Measurements from ENCODE around the gene U2AF2. TPM values are rescaled to one million over a fixed set of nuclear protein-coding genes. Genes with fewer than 3 reads are reported as not detected.
A peak's percentile ranks its signal among the peaks of the same experiment; 100 is the strongest.

Gene U2AF2
- total and polyA plus RNA-seq, 2 experiments from 2014 or later, result 73.1 to 233 TPM

- TF ChIP-seq CTCF (conservative IDR thresholded peaks at IDR 0.05; ENCODE audit: low read depth in 2 of 2), result no peak
- no peak for TF ChIP-seq NANOG (IDR thresholded peaks at IDR 0.05; ENCODE audit: borderline replicate concordance)
- no peak for TF ChIP-seq CREB1 (CRISPR knock-in tag; IDR thresholded peaks at IDR 0.05; ENCODE audit: low read depth)
- TF ChIP-seq STAT1 (IDR thresholded peaks at IDR 0.05; ENCODE audit: unreplicated experiment), result no peak
Measured at GRCh38 chr19:55673889-55674288, 19.1 kb downstream of the U2AF2 start (continued).

- peak overlapping the region; percentile 96 for H3K4me3 ChIP-seq
- Mint-ChIP-seq H3K36me3 (ENCODE audit: low read depth) (peaks cover 67% of the 10 kb centered on the region), H3K9me3 (peaks cover 4% of the 10 kb centered on the region; the same call in 2 of the 3 replicates), H3K4me1 (peaks cover 40% of the 10 kb centered on the region), H3K27me3 (ENCODE audit: insufficient read depth, low read depth, poor library complexity) (peaks cover 39% of the 10 kb centered on the region), H3K4me3 (peak overlapping the region; percentile 96), H3K27ac (peak overlapping the region; percentile 96)
- H3K36me3 ChIP-seq (ENCODE audit: insufficient read depth), result peaks cover 15% of the 10 kb centered on the region
- H3K4me1 ChIP-seq (ENCODE audit: insufficient read depth), result peaks cover 32% of the 10 kb centered on the region
- H3K9me2 ChIP-seq (ENCODE audit: insufficient read depth), result no peaks in the 10 kb centered on the region
- DNase-seq (ENCODE audit: low spot score) (no peak), ATAC-seq (peak; percentile 15)
- peak overlapping the region; percentile 88 for H3K27ac ChIP-seq (ENCODE audit: low read depth)
- peaks cover 59% of the 10 kb centered on the region for H3K79me2 ChIP-seq (replicated peaks; ENCODE audit: insufficient read depth)
- peaks cover 42% of the 10 kb centered on the region for H3F3A ChIP-seq (replicated peaks; ENCODE audit: low read depth)
- H3K27me3 ChIP-seq (ENCODE audit: insufficient read depth), result no peaks in the 10 kb centered on the region
- H3K4me2 ChIP-seq, result peak overlapping the region; percentile 86
- TF ChIP-seq ZNF114 (CRISPR knock-in tag; IDR thresholded peaks at IDR 0.05) (no peak), CREB1 (CRISPR knock-in tag; IDR thresholded peaks at IDR 0.05; ENCODE audit: low read depth) (no peak), STAT1 (IDR thresholded peaks at IDR 0.05; ENCODE audit: unreplicated experiment) (no peak), NANOG (IDR thresholded peaks at IDR 0.05; ENCODE audit: borderline replicate concordance) (no peak)
- no peak overlapping the region for H2AFZ ChIP-seq
- peaks cover 41% of the 10 kb centered on the region for H4K20me1 ChIP-seq (replicated peaks; ENCODE audit: insufficient read depth)
Measured at GRCh38 chr19:55674459-55674840, 19.6 kb downstream of the U2AF2 start.

- H4K20me1 ChIP-seq (replicated peaks; ENCODE audit: insufficient read depth), result peaks cover 38% of the 10 kb centered on the region
- H3K27ac ChIP-seq (ENCODE audit: low read depth), result peak within 1 kb of the TSS; percentile 88
- Mint-ChIP-seq H3K27me3 (ENCODE audit: insufficient read depth, low read depth, poor library complexity) (peaks cover 35% of the 10 kb centered on the region), H3K36me3 (ENCODE audit: low read depth) (peaks cover 66% of the 10 kb centered on the region), H3K9me3 (peaks cover 4% of the 10 kb centered on the region; the same call in 2 of the 3 replicates), H3K27ac (peak within 1 kb of the TSS; percentile 96), H3K4me1 (peaks cover 40% of the 10 kb centered on the region), H3K4me3 (peak within 1 kb of the TSS; percentile 96)
- DNase-seq (ENCODE audit: low spot score) (peak; percentile 99), ATAC-seq (peak; percentile 82)
- TF ChIP-seq POLR2AphosphoS5 (IDR thresholded peaks at IDR 0.05; ENCODE audit: low read depth), result peak; percentile 78
- TF ChIP-seq ETS1 (IDR thresholded peaks at IDR 0.05), result peak; percentile 79
- peak; percentile 95 for TF ChIP-seq CREB1 (CRISPR knock-in tag; IDR thresholded peaks at IDR 0.05; ENCODE audit: low read depth)
- TF ChIP-seq EZH2 (IDR thresholded peaks at IDR 0.05; ENCODE audit: low read depth, unreplicated experiment), result no peak
- H3K4me2 ChIP-seq, result peak within 1 kb of the TSS; percentile 98
- H3K36me3 ChIP-seq (ENCODE audit: insufficient read depth), result peaks cover 9% of the 10 kb centered on the region; the same call in 1 of the 2 replicates
- peaks cover 32% of the 10 kb centered on the region for H3K4me1 ChIP-seq (ENCODE audit: insufficient read depth)
- H3K79me2 ChIP-seq (replicated peaks; ENCODE audit: insufficient read depth), result peaks cover 54% of the 10 kb centered on the region
- no peaks in the 10 kb centered on the region for H3K27me3 ChIP-seq (ENCODE audit: insufficient read depth)
- H3K9me2 ChIP-seq (ENCODE audit: insufficient read depth), result no peaks in the 10 kb centered on the region
- H3K4me3 ChIP-seq, result peak within 1 kb of the TSS; percentile 96
- H2AFZ ChIP-seq, result no peak within 1 kb of the TSS
- peaks cover 37% of the 10 kb centered on the region for H3F3A ChIP-seq (replicated peaks; ENCODE audit: low read depth)
Measured at GRCh38 chr19:55674841-55675660, 20.2 kb downstream of the U2AF2 start, which contains the start of gene EPN1. Gene EPN1 (plus strand): TSS chr19:55675226. CDS start chr19:55678628, 3,402 bp downstream.

All from GM23338 (cell line).